ENCODE results near the gene NSUN6.
A peak's percentile ranks its signal among the peaks of the same experiment; 100 is the strongest.
"Not testable (repeated sequence)": the region's sequence is repeated elsewhere in the genome, so short reads cannot be mapped to it uniquely, and the experiment has no call there.

NSUN6 gene

DNA sequence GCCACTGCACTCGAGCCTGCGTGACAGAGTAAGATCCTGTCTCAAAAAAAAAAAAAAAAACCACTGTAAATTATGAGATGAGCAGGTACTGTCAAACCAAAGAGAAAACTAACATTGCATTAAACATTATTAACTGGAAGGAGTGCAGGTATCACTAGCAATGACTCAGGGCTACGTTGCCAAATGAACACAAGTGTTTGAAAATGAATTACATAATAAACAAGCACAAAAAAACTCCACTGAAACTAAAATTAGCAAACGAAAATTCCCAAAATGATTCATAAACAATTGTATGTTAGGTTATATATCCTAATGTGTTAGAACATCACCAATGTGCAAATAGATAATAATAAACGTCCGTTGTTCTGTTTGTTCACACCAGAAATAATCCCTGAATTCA, 42.8 kb downstream of the NSUN6 start:
- DNase-seq, result no peak
- no peak for TF ChIP-seq POLR2A (IDR thresholded peaks at IDR 0.05; ENCODE audit: low read length)
- no peak for TF ChIP-seq GATA1 (IDR thresholded peaks at IDR 0.05; ENCODE audit: low read depth, low read length)

DNA sequence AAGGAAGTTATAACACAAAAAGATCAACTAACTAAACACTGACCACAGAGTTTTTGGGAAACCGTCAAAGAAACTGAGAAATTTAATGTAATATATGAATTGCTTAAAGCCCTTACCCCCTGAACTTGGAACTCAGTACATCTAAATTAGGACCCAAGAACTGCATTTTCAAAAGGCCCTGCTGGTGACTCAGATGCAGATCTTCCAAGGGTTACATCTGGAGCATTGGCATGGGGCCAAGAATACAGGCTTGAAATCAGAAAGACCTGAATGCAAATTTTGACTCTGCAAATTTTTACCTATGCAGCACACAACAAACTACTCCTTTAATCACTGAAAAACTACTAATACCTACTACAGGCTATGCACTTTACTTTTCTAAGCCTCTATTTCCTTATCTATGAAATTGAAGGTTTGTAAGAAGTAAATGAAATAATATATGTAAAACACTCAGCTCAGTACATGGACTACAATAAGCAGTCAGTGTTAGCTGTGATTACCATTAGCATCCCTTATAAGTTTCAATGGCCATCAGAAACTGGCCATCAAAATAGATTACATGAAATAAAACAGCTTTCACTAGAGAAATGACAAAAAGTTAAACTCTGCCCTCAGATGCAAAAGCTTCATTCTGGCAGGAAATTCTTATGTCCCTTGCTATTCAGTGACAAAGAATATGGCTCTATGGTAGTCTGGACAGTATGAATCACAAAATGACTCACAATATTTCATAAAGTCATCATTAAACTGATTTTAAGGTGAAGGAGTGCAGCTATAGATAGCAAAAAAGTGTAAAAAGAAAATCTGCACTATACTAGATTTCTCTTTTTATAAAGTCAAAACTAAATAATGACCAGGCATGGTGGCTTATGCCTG, 43.6 kb downstream of the NSUN6 start:
- DNase-seq, result peak; percentile 44 to 69
- TF ChIP-seq GATA1 (IDR thresholded peaks at IDR 0.05; ENCODE audit: low read depth, low read length) (no peak), POLR2A (IDR thresholded peaks at IDR 0.05; ENCODE audit: low read length) (no peak)

DNA sequence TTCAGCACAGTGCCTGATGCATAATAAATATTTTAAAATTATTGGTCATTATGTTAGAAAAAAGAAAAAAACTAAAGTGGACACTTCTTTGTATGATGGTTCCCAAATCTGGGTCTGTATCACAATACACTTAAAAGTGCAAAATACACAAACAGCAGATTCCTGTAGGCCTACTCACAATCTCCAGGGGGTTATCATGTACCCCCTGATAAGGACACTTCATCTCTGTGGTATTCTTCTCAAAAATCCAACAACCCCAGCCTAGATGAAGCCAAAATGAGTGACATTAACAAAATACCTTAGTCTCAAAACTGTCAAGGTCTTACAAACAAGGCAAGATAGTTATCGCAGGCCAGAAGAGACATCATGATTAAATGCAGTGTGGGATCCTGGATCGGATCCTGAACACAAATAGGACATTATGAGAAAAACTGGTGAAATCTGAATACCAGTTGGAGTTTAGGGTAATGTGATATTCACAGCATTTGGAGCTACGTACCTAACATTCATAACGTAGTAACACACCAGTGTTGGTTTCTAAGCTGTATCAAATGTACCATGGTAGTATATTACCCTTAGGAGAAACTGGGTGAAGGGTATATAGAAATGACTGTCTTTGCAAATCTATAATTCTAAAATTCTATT, 45.2 kb downstream of the NSUN6 start:
- no peak for TF ChIP-seq GATA1 (IDR thresholded peaks at IDR 0.05; ENCODE audit: low read depth, low read length)
- TF ChIP-seq POLR2A (IDR thresholded peaks at IDR 0.05; ENCODE audit: low read length), result no peak
- no peak for DNase-seq

DNA sequence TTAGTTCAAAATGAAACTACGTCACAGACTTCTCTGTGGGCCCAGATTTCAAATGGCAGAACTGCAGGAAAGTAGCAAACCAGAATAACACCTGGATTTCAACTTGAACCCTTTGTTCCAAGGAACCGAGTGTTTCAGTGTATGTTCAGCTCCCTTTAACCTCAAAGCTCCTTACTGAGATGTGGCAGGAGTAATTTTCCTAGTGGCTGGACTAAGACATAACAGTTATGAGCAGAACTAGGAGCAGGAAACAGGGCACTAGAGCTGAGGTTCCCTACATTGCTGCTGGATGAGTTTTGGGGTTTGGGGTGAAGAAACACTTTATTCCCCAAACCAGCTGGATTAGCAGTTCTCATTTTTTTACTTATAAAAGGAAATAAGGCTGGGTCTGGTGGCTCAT, 50.1 kb downstream of the NSUN6 start:
- no peak for DNase-seq
- no peak for TF ChIP-seq POLR2A (IDR thresholded peaks at IDR 0.05; ENCODE audit: low read length)

DNA sequence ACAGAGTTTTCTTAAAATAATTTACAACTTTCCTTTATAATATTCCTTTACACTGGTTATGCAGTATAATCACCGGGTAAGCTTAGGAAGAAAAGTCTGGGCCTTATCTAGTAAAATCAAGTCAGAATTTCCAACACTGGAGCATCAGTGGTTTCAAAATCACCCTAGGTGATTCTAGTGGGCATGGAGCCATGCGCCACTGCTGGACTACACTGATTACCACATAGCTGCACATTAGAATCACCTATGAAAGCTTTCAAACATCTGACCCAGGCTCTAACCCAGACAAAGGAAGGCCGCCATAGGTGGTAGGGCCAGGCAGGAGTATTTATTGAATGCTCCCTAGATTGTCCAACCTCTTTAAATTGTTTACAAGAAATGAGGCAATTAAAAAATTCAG, 52.0 kb downstream of the NSUN6 start:
- no peak for TF ChIP-seq GATA1 (IDR thresholded peaks at IDR 0.05; ENCODE audit: low read depth, low read length)
- TF ChIP-seq POLR2A (IDR thresholded peaks at IDR 0.05; ENCODE audit: low read length), result no peak
- DNase-seq, result no peak

DNA sequence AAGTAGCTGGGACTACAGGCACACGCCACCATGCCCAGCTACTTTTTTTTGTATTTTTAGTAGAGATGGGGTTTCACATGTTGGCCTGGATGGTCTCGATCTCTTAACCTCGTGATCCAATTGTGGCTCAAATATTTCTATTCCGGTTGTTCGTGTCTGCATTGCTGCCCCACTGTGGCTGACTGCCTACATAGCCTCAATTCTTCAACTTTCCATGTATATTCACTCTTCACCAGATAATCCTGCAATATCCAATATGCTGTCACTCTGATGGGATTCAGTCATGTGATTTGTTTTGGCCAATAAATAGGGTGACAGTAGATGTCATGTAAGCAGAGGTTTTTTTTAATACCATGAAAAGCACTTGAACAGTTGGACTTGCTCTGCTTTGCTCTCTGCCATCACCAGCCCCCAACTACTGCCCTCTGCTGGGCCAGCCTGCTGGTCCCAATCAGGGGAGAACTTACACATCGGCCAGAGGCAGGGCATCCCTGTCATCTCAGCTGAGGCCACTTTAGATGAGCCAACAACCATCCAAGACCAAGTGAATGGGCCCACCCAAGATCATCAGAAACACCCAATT, 56.7 kb downstream of the NSUN6 start:
- peak; percentile 21 to 23 for DNase-seq
- TF ChIP-seq POLR2A (IDR thresholded peaks at IDR 0.05; ENCODE audit: low read length) (no peak), GATA1 (IDR thresholded peaks at IDR 0.05; ENCODE audit: low read depth, low read length) (no peak)

DNA sequence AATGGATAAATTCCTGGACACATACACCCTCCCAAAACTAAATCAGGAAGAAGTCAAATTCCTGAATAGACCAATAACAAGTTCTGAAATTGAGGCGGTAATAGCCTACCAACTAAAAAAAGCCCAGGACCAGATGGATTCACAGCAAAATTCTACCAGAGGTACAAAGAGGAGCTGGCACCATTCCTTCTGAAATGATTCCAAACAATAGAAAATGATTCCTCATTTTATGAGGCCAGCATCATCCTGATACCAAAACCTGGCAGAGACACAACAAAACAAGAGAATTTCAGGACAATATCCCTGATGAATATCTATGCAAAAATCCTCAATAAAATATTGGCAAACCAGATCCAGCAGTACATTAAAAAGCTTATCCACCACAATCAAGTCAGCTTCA, 60.2 kb downstream of the NSUN6 start:
- not testable (repeated sequence) for DNase-seq

DNA sequence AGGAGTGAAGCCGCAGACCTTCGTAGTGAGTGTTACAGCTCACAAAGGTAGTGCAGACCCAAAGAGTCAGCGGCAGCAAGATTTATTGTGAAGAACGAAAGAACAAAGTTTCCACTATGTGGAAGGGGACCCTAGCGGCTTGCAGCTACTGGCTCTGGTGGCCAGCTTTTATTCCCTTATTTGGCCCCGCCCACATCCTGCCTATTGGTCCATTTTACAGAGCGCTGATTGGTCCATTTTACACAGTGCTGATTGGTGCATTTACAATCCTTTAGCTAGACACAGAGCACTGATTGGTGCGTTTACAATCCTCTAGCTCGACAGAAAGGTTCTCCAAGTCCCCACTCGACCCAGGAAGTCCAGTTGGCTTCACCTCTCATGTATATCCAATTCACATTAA, 64.8 kb downstream of the NSUN6 start:
- not testable (repeated sequence) for DNase-seq

DNA sequence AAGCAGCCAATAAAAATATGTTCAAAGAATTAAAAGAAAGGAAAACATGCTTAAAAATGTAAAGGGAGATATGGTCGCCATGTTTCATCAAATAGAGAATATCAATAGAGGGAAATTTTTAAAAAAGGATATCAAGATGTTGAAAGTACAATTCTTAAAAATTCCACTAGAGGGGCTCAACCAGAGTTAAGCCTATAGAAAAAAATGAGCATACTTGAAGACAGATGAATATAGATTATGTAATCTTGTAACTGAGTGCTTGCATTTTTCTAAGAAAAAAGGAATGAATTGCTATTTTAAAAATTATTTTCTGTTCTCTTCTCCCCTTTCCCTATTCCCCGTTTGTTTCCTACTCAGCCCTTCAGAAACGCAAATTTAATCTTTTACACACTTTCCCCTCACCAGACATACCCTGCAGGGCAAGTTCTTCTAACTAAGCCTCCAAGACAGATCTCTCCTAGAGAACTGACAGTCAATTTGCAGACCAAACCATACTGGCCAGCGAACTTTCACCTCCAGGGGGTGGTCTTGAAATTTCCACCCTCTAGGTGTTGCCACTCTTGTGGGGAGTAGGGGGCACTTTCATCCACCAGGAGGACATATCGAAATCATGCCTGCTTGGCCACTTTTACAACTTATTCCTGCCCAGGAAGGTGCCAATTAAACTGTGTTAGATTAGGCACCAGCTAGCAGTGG, 67.7 kb downstream of the NSUN6 start:
- peak in 1 of 2 experiments; percentile 15 for DNase-seq
- TF ChIP-seq POLR2A (IDR thresholded peaks at IDR 0.05; ENCODE audit: low read length) (no peak), GATA1 (IDR thresholded peaks at IDR 0.05; ENCODE audit: low read depth, low read length) (no peak)

DNA sequence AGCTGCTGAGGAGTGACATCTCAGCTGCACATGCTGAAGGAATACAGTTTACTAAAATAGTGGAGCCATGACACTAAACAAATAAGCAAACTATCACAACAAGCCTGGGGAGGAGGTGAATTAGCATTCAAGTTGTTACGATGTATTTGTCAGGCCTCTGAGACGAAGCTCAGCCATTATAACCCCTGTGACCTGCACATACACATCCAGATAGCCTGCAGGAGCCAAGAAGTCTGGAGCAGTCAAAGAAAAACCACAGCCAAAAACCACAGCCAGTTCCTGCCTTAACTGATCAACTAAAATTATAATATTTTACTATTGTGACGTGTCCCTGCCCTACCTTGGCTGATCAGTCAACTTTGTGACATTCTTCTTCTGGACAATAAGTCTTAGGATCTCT, 68.6 kb downstream of the NSUN6 start:
- DNase-seq, result no peak
- TF ChIP-seq POLR2A (IDR thresholded peaks at IDR 0.05; ENCODE audit: low read length) (no peak), GATA1 (IDR thresholded peaks at IDR 0.05; ENCODE audit: low read depth, low read length) (no peak)

DNA sequence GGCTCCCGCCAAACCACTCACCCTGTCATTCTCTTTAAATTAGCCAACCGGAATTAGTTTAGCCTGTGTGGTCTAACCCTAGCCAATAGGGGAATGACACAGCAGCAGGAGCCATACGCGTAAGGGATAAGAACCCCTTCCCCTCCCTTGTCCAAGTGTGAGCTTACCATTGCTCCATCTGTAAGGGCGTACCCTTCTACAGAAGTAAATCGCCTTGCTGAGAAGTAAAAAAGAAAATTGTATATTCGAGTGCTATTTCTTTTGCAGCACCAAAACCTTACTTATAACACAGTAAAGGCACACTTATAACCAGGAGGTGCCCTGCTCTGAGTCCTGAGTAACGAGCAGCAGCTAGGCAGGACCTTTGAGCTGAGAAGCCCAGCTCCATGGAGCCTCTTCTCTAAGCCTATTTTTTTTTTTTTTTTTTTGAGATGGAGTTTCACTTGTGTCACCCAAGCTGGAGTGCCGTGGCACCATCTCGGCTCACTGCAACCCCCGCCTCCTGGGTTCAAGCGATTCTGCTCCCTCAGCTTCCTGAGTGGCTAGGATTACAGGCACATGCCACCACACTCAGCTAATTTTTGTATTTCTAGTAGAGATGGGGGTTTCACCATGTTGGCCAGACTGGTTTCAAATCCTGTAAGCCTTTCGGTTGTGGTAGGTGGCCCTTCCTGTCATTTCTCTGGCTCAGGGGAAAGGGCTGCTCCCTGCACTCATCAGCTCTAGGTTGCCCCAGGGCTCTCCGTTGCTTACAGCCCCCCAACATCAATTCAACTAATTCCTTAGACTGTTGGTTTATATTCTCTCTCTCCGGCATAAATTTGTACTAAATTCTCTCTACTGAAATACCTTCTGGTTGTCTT, 73.3 kb downstream of the NSUN6 start:
- no peak for DNase-seq
- TF ChIP-seq GATA1 (IDR thresholded peaks at IDR 0.05; ENCODE audit: low read depth, low read length), result no peak
- TF ChIP-seq POLR2A (IDR thresholded peaks at IDR 0.05; ENCODE audit: low read length), result no peak

DNA sequence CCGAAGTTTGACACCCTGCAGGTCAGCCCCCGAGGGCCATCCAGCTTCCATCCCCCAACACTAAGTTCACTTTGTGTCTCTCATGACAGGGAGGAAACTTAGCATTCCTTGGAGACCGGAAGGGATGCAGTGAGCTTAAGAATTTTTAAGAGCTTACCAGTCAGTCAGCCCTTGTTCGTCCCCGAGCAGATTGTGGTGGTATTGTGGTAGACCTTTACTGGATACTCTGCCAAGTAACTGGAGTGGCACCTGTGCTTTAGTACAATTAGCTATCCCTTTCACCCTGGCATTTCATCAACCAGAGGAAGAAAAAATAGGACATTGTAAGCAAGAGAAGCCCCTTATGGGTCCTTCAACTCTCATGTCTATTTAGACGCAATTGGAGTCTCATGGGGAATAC, 74.8 kb downstream of the NSUN6 start:
- TF ChIP-seq POLR2A (IDR thresholded peaks at IDR 0.05; ENCODE audit: low read length) (no peak), GATA1 (IDR thresholded peaks at IDR 0.05; ENCODE audit: low read depth, low read length) (no peak)
- no peak for DNase-seq

DNA sequence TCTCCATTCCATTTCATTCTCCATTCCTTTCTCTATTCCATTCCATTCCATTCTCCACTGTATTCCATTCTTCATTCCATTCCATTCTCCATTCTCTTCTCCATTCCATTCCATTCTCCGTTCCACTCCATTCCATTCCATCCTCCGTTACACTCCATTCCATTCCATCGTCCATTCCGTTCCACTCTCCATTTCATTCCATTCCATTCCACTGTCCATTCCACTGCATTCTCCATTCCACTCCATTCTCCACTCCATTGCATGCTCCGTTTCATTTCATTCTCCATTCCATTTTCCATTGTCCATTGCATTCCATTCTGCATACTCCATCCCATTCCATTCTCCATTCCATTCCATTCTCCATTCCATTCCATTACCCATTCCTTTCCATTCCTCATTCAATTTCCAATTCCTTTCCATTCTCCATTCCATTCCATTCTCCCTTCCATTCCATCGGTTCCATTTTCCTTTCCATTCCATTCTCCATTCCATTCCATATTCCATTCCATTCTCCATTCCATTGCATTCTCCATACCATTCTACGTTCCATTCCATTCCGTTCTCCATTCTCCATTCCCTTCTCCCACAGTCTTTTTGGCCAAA, 78.3 kb downstream of the NSUN6 start:
- TF ChIP-seq POLR2A (IDR thresholded peaks at IDR 0.05; ENCODE audit: low read length) (no peak), GATA1 (IDR thresholded peaks at IDR 0.05; ENCODE audit: low read depth, low read length) (no peak)
- no peak for DNase-seq

Measured in erythroblast (primary cell).